IPS-15b (cell line): ENCODE data around the gene FITM1.

Experiments
- H3K27me3 ChIP-seq: one replicate; pipeline ENCODE4 v1.6.1; 2013; ENCODE audit warnings: low read length; ENCODE audit not compliant: control insufficient read depth, insufficient read depth
- H3K36me3 ChIP-seq: one replicate; pipeline ENCODE4 v1.6.1; 2013; ENCODE audit warnings: low read length; ENCODE audit not compliant: control insufficient read depth, insufficient read depth
- H3K4me1 ChIP-seq: one replicate; pipeline ENCODE4 v1.6.1; 2013; ENCODE audit warnings: mild to moderate bottlenecking, low read length; ENCODE audit not compliant: control insufficient read depth, insufficient read depth
- H3K4me3 ChIP-seq: one replicate; pipeline ENCODE4 v1.5.1; 2013; ENCODE audit warnings: low read depth, low read length
- H3K9ac ChIP-seq: one replicate; pipeline ENCODE4 v1.6.1; 2013; ENCODE audit warnings: low read depth, mild to moderate bottlenecking, low read length
- H3K9me3 ChIP-seq: one replicate; pipeline ENCODE4 v1.6.1; 2013; ENCODE audit warnings: mild to moderate bottlenecking, low read length; ENCODE audit not compliant: control insufficient read depth, insufficient read depth

The FITM1 gene

DNA sequence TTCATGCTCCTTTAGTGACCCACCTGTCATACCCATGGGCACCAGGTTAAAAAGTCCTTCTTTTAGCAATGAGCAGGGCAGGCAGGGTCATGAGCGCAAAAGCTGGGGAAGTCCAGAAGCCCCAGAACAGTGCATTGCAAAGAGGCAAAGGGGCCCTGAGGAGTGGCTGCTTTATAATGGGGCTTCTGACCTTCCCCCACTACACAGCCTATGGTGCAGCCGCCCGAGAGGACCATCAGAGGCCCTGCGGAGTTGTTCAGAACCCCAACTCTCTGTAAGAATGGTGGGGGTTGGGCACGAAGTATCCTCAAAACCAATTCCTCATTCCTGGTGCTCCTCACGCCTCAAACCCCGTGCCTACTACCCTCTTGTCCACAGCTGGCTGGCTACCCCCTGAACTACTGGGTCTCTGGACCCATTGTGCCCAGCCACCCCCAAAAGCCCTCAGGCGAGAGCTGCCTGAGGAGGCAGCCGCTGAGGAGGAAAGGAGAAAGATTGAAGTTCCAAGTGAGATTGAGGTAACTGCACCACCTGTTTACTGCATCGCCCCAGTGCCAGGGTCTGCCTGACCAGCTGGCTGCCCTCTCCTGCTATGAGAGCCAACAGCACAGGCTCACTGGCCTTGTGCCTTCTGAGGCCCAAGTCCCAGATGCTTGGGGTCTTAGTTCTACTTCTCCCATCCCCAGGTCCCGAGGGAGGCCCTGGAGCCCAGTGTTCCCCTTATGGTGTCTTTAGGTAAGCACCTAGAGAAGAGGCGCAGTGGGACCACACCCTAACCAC is 48.1 kb downstream of the FITM1 start:
- H3K4me3 ChIP-seq: no peak overlapping the region
- no peaks in the 10 kb centered on the region for H3K9me3 ChIP-seq
- no peak overlapping the region for H3K9ac ChIP-seq
- H3K36me3 ChIP-seq: peaks cover 64% of the 10 kb centered on the region
- no peaks in the 10 kb centered on the region for H3K4me1 ChIP-seq
- no peaks in the 10 kb centered on the region for H3K27me3 ChIP-seq

- Histone ChIP-seq H3K9me3 (no peaks in the 10 kb centered on the region), H3K9ac (no peak overlapping the region), H3K4me1 (no peaks in the 10 kb centered on the region), H3K27me3 (no peaks in the 10 kb centered on the region), H3K4me3 (no peak overlapping the region), H3K36me3 (peaks cover 71% of the 10 kb centered on the region)
Measured at GRCh38 chr14:24179294-24179960, 49.0 kb downstream of the FITM1 start.

GRCh38 chr14:24179961-24180796 is 49.7 kb downstream of the FITM1 start:
- no peaks in the 10 kb centered on the region for H3K4me1 ChIP-seq
- H3K4me3 ChIP-seq: no peak overlapping the region
- peaks cover 76% of the 10 kb centered on the region for H3K36me3 ChIP-seq
- H3K9me3 ChIP-seq: no peaks in the 10 kb centered on the region
- no peaks in the 10 kb centered on the region for H3K27me3 ChIP-seq
- H3K9ac ChIP-seq: no peak overlapping the region

DNA sequence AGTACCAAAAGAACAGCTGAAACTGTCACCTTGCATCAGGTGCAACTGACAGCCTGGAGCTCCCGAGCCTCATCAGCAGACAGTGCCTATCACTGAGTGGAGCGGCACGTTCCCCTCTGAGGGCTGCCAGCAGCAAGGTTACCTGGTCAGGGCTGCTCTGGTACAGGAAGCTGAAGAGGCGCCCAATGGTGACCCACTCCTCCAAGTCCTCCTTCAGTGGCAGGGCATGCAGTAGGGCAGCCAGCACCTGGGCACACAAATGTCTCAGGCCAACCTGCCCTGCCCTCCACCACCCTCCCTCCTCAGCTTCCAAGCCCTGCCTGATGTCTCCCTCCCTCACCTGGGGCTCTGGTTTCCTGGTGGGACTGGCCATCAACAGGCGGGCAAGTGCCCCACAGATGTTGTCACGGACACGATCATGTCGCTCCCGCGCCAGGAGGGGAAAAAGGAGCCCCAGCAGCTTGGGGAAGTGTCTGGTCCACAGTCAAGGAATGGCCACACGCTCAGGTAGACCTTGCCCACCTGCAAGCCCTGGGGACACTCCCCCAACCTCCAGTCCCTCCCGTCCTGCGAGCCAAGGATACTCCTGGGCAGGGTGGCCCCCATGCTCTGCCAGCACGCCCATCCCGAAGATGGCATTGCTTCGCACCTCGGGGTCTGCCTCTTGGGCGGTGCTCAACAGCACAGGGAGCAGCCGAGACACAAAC is 51.1 kb downstream of the FITM1 start:
- Histone ChIP-seq H3K27me3 (no peaks in the 10 kb centered on the region), H3K9ac (no peak overlapping the region), H3K9me3 (no peaks in the 10 kb centered on the region), H3K4me3 (no peak overlapping the region), H3K4me1 (no peaks in the 10 kb centered on the region), H3K36me3 (peaks cover 89% of the 10 kb centered on the region)
